HCT116 (cell line): ENCODE data around the gene SHISA6. TPM values are rescaled to one million over a fixed set of nuclear protein-coding genes. Genes with fewer than 3 reads are reported as not detected.

Source experiments
- ATAC-seq: fragments of 200-7000 bp; cut with Tn5 transposase; 2 replicates; pipeline ENCODE4 v1.9.1; 2020; ENCODE audit warnings: mild to moderate bottlenecking, moderate library complexity
- BruUV-seq: library from RNA; stranded (reverse); fragments of 400-500 nt; replicated peaks from 2 replicates; lab custom pipeline; 2021; lab: Mats Ljungman, UMichigan
- CTCF ChIA-PET: fragments of 300-600 bp; sonication (Branson Sonifier 250); formaldehyde crosslinking; loops from one replicate; lab custom pipeline; 2021; ENCODE audit warnings: antibody characterized with exemption; lab: Charles Lee
- POLR2A ChIA-PET: fragments of 300-600, 350-600 bp; sonication (Branson Sonifier 250); formaldehyde crosslinking; loops from one replicate; lab custom pipeline; 2021; ENCODE audit warnings: antibody characterized with exemption; lab: Charles Lee
- RAD21 ChIA-PET, 2 experiments: fragments of 300-600 bp; sonication (Branson Sonifier 250); formaldehyde crosslinking; loops; one replicate each; lab custom pipeline; 2023; ENCODE audit warnings: low total read pairs in 2 of 2; ENCODE audit not compliant: uncharacterized antibody in 2 of 2, unreplicated experiment in 2 of 2, low non-redundant PET in 1 of 2; lab: Charles Lee
- DNase-seq: peaks from one replicate; pipeline ENCODE4 v3.0.0-alpha.2; 2010; ENCODE audit warnings: low read depth, low spot score
- H2AFZ ChIP-seq: fragments of 200-600 bp; shearing (Covaris generic), sonication (generic); 2 replicates; pipeline ENCODE4 v1.6.1; 2017; ENCODE audit warnings: low read depth, mixed run types, mixed read lengths, antibody characterized with exemption, low read length; ENCODE audit not compliant: poor library complexity, severe bottlenecking
- H3K27ac ChIP-seq: 2 replicates; pipeline ENCODE4 v1.5.1; 2012; ENCODE audit warnings: low read depth, low read length
- H3K27me3 ChIP-seq: fragments of 200-600 bp; sonication (generic); 2 replicates; pipeline ENCODE4 v1.6.1; 2016; ENCODE audit warnings: mixed run types, low read length, mixed read lengths; ENCODE audit not compliant: insufficient read depth
- H3K36me3 ChIP-seq, 2 experiments: fragments of 200-500 bp in 1 of 2; fragments of 200-600 bp in 1 of 2; sonication (Bioruptor generic) in 1 of 2; sonication (generic) in 1 of 2; 2 replicates each; pipeline versions ENCODE4 v1.5.1 to v1.6.1; 2014 to 2016; ENCODE audit warnings: low read length in 2 of 2, inconsistent platforms in 1 of 2, mixed read lengths in 1 of 2, mixed run types in 1 of 2; ENCODE audit not compliant: insufficient read depth in 2 of 2, control insufficient read depth in 1 of 2
- H3K4me1 ChIP-seq, 2 experiments: fragments of 200-600 bp in 1 of 2; sonication (generic) in 1 of 2; 2 replicates each; pipeline versions ENCODE4 v1.5.1 to v1.6.1; 2012 to 2017; ENCODE audit warnings: low read length in 2 of 2, inconsistent platforms in 1 of 2, mild to moderate bottlenecking in 1 of 2, mixed read lengths in 1 of 2, mixed run types in 1 of 2, moderate library complexity in 1 of 2; ENCODE audit not compliant: insufficient read depth in 2 of 2, control insufficient read depth in 1 of 2
- H3K4me2 ChIP-seq: fragments of 200-600 bp; sonication (generic); 2 replicates; pipeline ENCODE4 v1.6.1; 2017; ENCODE audit warnings: mixed run types, low read length, mixed read lengths
- H3K4me3 ChIP-seq, 2 experiments: fragments of 200-600 bp in 1 of 2; sonication (generic) in 1 of 2; replicated peaks in 1 of 2; 2 replicates each; pipeline ENCODE4 v1.5.1; 2011 to 2016; ENCODE audit warnings: low read length in 2 of 2, control low read depth in 1 of 2, low read depth in 1 of 2, mild to moderate bottlenecking in 1 of 2, mixed read lengths in 1 of 2, mixed run types in 1 of 2
- H3K79me2 ChIP-seq: fragments of 200-600 bp; sonication (generic); 2 replicates; pipeline ENCODE4 v1.6.1; 2017; ENCODE audit warnings: mild to moderate bottlenecking, mixed run types, low read length, moderate library complexity, mixed read lengths; ENCODE audit not compliant: insufficient read depth
- H3K9ac ChIP-seq: fragments of 200-600 bp; sonication (generic); 2 replicates; pipeline ENCODE4 v1.6.1; 2016; ENCODE audit warnings: low read length, mixed read lengths
- H3K9me2 ChIP-seq: fragments of 200-600 bp; sonication (generic), shearing (Covaris generic); 2 replicates; pipeline ENCODE4 v1.6.1; 2017; ENCODE audit warnings: mixed run types, mild to moderate bottlenecking, moderate library complexity; ENCODE audit not compliant: insufficient read depth
- H3K9me3 ChIP-seq, 2 experiments: fragments of 200-500 bp in 1 of 2; fragments of 200-600 bp in 1 of 2; sonication (Bioruptor generic) in 1 of 2; sonication (generic) in 1 of 2; 2 replicates each; pipeline ENCODE4 v1.6.1; 2014 to 2017; ENCODE audit warnings: low read length in 2 of 2, mixed read lengths in 2 of 2, inconsistent platforms in 1 of 2, low read depth in 1 of 2, mild to moderate bottlenecking in 1 of 2, mixed run types in 1 of 2, moderate library complexity in 1 of 2; ENCODE audit not compliant: control insufficient read depth in 1 of 2, insufficient read depth in 1 of 2
- H4K20me1 ChIP-seq: fragments of 200-600 bp; sonication (generic), shearing (Covaris generic); 2 replicates; pipeline ENCODE4 v1.6.1; 2017; ENCODE audit warnings: mixed run types, mild to moderate bottlenecking, moderate library complexity; ENCODE audit not compliant: insufficient read depth
- ATF3 ChIP-seq: IDR thresholded peaks from 2 replicates; pipeline ENCODE4 v1.6.1; 2012
- CTCF ChIP-seq, 3 experiments: fragments of 200-600 bp in 1 of 3; sonication (generic) in 1 of 3; IDR thresholded peaks in 2 of 3; conservative IDR thresholded peaks in 1 of 3; 2 replicates each; pipeline ENCODE4 v1.5.1; 2012 to 2017; ENCODE audit warnings: low read depth in 2 of 3, low read length in 2 of 3, antibody characterized with exemption in 1 of 3, borderline replicate concordance in 1 of 3, control low read depth in 1 of 3, mild to moderate bottlenecking in 1 of 3, mixed read lengths in 1 of 3, mixed run types in 1 of 3, moderate library complexity in 1 of 3; ENCODE audit not compliant: insufficient read depth in 1 of 3
- EGR1 ChIP-seq: IDR thresholded peaks from 2 replicates; pipeline ENCODE4 v1.6.1; 2012; ENCODE audit warnings: low read depth
- EZH2 ChIP-seq: fragments of 200-600 bp; sonication (generic); IDR thresholded peaks from 2 replicates; pipeline ENCODE4 v1.6.1; 2017; ENCODE audit warnings: antibody characterized with exemption, mixed run types
- EZH2phosphoT487 ChIP-seq: fragments of 200-600 bp; IDR thresholded peaks from 2 replicates; pipeline ENCODE4 v1.6.1; 2018; ENCODE audit warnings: antibody characterized with exemption, borderline replicate concordance
- JUND ChIP-seq: IDR thresholded peaks from 2 replicates; pipeline ENCODE4 v1.6.1; 2012
- MAX ChIP-seq: IDR thresholded peaks from 2 replicates; pipeline ENCODE4 v1.6.1; 2012
- POLR2AphosphoS5 ChIP-seq: IDR thresholded peaks from 2 replicates; pipeline ENCODE4 v1.6.1; 2011; ENCODE audit warnings: mild to moderate bottlenecking, low read depth, low read length, moderate library complexity
- RAD21 ChIP-seq: IDR thresholded peaks from 2 replicates; pipeline ENCODE4 v1.6.1; 2012; ENCODE audit warnings: low read depth, mild to moderate bottlenecking
- REST ChIP-seq: IDR thresholded peaks from 2 replicates; pipeline ENCODE4 v1.6.1; 2012; ENCODE audit warnings: low read depth
- SIN3A ChIP-seq: IDR thresholded peaks from 2 replicates; pipeline ENCODE4 v1.6.1; 2012; ENCODE audit warnings: low read depth
- SP1 ChIP-seq: IDR thresholded peaks from 2 replicates; pipeline ENCODE4 v1.6.1; 2012; ENCODE audit warnings: low read depth
- SRF ChIP-seq: IDR thresholded peaks from 2 replicates; pipeline ENCODE4 v1.6.1; 2012; ENCODE audit warnings: low read depth
- TCF7L2 ChIP-seq: IDR thresholded peaks from 2 replicates; pipeline ENCODE4 v1.7.0; 2011; ENCODE audit warnings: borderline replicate concordance, inconsistent platforms; ENCODE audit not compliant: insufficient read depth, insufficient read length; ENCODE audit errors: extremely low read depth
- YY1 ChIP-seq: IDR thresholded peaks from 2 replicates; pipeline ENCODE4 v1.6.1; 2011; ENCODE audit warnings: low read length, low read depth, moderate library complexity, mild to moderate bottlenecking; ENCODE audit not compliant: insufficient replicate concordance; ENCODE audit errors: extremely low read depth
- ZFX ChIP-seq: fragments of 450-650 bp; IDR thresholded peaks from 2 replicates; pipeline ENCODE4 v1.6.1; 2017
- ZNF274 ChIP-seq: fragments of 200-500 bp; sonication (Bioruptor generic); IDR thresholded peaks from 2 replicates; pipeline ENCODE4 v1.6.1; 2014; ENCODE audit warnings: mild to moderate bottlenecking, low read depth, low read length, inconsistent platforms
- intact Hi-C: fragments of 100-400 bp; cut with micrococcal nuclease; formaldehyde crosslinking; loops from 2 replicates; pipeline ENCODE4 v1.10.0; 2022
- total RNA-seq: library from RNA; stranded (reverse); gene quantifications from one replicate; pipeline ENCODE4 v1.2.1, GENCODE V29; 2021; ENCODE audit not compliant: unreplicated experiment

Gene SHISA6
- total RNA-seq, 1 experiment from 2014 or later, result not detected

- ChIA-PET RAD21 (no interaction called here), CTCF (no interaction called here), POLR2A (no interaction called here)
- Histone ChIP-seq H3K9me3 (peaks cover 0 to 32% of the 10 kb centered on the region in 2 experiments; a peak in 2 of 4 replicates), H3K4me1 (no peaks in the 10 kb centered on the region), H3K4me2 (no peak overlapping the region), H3K9me2 (no peaks in the 10 kb centered on the region)
- DNase-seq, result no peak
- BruUV-seq, result no TSS peak
- no peak for ATAC-seq
- TF ChIP-seq SP1 (no peak), POLR2AphosphoS5 (no peak), SIN3A (no peak), JUND (no peak), ZFX (no peak), EZH2phosphoT487 (no peak), CTCF (IDR thresholded peaks at IDR 0.05 in 2 of 3, conservative IDR thresholded peaks at IDR 0.05 in 1 of 3; ENCODE audit: borderline replicate concordance in 1 of 3, insufficient read depth in 1 of 3, low read depth in 2 of 3, low read length in 2 of 3) (no peak), MAX (no peak), EGR1 (no peak), SRF (no peak), TCF7L2 (no peak), ZNF274 (no peak), YY1 (no peak), EZH2 (no peak), REST (no peak), RAD21 (no peak), ATF3 (no peak)
- TF ChIP-seq, all 23 proteins: peak for 0
- no peaks in the 10 kb centered on the region for H3K79me2 ChIP-seq
- no peaks in the 10 kb centered on the region for H3K27me3 ChIP-seq
- H3K36me3 ChIP-seq, result no peaks in the 10 kb centered on the region
- H3K9ac ChIP-seq, result no peak overlapping the region
- no peak overlapping the region for H2AFZ ChIP-seq
- H3K4me3 ChIP-seq, result no peak overlapping the region
- no peak overlapping the region for H3K27ac ChIP-seq
- intact Hi-C loops, result no loop called here
- no peaks in the 10 kb centered on the region for H4K20me1 ChIP-seq
Measured at GRCh38 chr17:11305524-11305923, 64.5 kb downstream of the SHISA6 start.
